GM10266 (cell line): ENCODE results near the gene FAM98C.
"Not testable (repeated sequence)": the region's sequence is repeated elsewhere in the genome, so short reads cannot be mapped to it uniquely, and the experiment has no call there.

ENCODE experiments used
- DNase-seq: peaks from one replicate; pipeline ENCODE4 v3.0.0; 2012; ENCODE audit errors: extremely low spot score
- CTCF ChIP-seq: IDR thresholded peaks from 2 replicates; pipeline ENCODE4 v1.5.1; 2012; ENCODE audit warnings: mild to moderate bottlenecking, low read depth; ENCODE audit not compliant: control insufficient read depth, insufficient read depth; ENCODE audit errors: missing control alignments

FAM98C gene

GRCh38 chr19:38361633-38362075 lies 41.2 kb upstream of the FAM98C start:
- peak; percentile 83 for DNase-seq
- TF ChIP-seq CTCF = no peak

GRCh38 chr19:38362076-38362945 lies 40.6 kb upstream of the FAM98C start:
- DNase-seq = peak; percentile 80

GRCh38 chr19:38362946-38363688 lies 39.8 kb upstream of the FAM98C start:
- not testable (repeated sequence) for DNase-seq

More at GRCh38 chr19:38362076-38362945, 40.6 kb upstream of the FAM98C start:
- no peak for TF ChIP-seq CTCF

GRCh38 chr19:38367041-38367440 lies 35.9 kb upstream of the FAM98C start:
- no peak for DNase-seq
- TF ChIP-seq CTCF = no peak

GRCh38 chr19:38369584-38369983 lies 33.3 kb upstream of the FAM98C start:
- DNase-seq = no peak
- TF ChIP-seq CTCF = no peak

- DNase-seq = no peak
- no peak for TF ChIP-seq CTCF
Measured at GRCh38 chr19:38370299-38370698, 32.6 kb upstream of the FAM98C start.

- TF ChIP-seq CTCF = no peak
- DNase-seq = no peak
Measured at GRCh38 chr19:38371081-38371480, 31.8 kb upstream of the FAM98C start.
